GM13977 (cell line): ENCODE measurements around the gene HIVEP3.

ENCODE experiments used
- DNase-seq: peaks from one replicate; pipeline ENCODE4 v3.0.0; 2012; ENCODE audit warnings: low spot score
- in situ Hi-C: fragments of 300-500 bp; cut with MboI; formaldehyde crosslinking; loops from one replicate; pipeline ENCODE4 v1.12.0; 2022; ENCODE audit warnings: low sequenced_read_pairs, low pct_unique_long_range_greater_than_20kb, mixed read lengths, inconsistent platforms; ENCODE audit not compliant: unreplicated experiment
- TF ChIP-seq, protein P1 (sequence below): IDR thresholded peaks from 2 replicates; pipeline ENCODE4 v1.5.1; 2012; ENCODE audit warnings: mild to moderate bottlenecking, control low read depth; ENCODE audit not compliant: insufficient read depth; ENCODE audit errors: extremely low read depth, missing control alignments

The HIVEP3 gene

DNA sequence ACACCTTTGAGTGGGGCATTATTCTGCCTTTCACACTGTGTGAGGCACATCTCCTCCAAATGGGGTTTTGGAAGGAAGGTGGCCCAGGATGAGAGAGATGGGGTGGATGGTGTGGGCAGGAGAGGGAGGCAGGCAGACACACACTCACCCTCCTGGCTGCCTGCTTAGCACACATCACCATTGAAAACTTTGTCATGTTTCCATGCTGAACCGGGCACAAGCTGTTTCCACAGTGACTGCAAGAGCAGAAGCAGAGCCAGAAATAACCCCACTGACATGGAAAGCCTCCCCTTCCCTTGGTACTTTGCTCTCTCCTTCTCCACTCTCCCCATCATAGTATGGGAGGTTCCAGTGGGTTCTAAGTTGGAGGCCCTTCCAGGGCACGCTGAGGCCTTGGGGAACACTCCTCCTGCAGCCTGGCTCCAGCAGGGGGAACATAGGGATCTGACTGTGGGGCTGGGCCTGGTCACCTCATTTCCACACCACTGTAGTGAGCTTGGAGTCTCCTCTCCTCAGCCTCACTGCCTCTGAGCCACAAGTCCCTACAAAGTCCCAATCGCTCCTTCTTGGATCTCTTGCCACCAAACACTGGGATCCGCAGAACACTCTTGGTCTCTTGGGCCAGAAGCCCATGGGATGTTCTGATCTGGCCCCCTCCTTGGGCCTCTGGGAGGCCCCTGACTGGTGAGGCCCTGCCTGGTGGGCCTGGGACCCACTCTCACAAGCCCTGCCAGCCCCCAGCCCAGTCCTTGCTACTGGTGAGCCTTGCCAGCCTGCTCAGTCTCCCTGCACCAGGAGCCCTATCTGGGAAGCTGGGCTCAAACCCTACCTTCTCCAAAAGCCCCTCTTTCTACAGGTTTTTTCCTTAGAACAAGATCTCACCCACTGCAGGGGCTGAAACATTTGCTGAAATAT lies 271.2 kb downstream of the HIVEP3 start:
- TF ChIP-seq, protein P1, sequence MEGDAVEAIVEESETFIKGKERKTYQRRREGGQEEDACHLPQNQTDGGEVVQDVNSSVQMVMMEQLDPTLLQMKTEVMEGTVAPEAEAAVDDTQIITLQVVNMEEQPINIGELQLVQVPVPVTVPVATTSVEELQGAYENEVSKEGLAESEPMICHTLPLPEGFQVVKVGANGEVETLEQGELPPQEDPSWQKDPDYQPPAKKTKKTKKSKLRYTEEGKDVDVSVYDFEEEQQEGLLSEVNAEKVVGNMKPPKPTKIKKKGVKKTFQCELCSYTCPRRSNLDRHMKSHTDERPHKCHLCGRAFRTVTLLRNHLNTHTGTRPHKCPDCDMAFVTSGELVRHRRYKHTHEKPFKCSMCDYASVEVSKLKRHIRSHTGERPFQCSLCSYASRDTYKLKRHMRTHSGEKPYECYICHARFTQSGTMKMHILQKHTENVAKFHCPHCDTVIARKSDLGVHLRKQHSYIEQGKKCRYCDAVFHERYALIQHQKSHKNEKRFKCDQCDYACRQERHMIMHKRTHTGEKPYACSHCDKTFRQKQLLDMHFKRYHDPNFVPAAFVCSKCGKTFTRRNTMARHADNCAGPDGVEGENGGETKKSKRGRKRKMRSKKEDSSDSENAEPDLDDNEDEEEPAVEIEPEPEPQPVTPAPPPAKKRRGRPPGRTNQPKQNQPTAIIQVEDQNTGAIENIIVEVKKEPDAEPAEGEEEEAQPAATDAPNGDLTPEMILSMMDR: no peak
- DNase-seq: no peak
- in situ Hi-C loops: no loop called here

DNA sequence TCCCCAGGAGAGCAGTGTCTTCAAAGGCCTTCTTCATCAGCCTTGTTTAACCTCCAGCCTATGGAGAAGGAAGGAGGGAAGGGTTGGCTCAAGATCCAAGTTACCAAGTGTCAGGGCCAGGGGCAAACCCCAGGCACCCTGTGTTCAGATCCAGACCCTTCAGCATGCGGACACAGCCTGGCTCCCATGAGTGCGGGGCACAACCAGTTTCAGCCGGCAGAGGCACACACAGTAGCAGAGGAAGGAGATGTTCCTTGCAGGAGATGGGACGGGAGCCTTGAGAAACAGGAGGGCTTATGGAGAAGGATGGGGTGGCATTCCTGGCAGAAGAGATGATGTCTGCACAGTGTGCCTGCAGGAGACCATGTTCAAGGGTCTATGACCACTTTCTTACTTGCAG lies 272.5 kb downstream of the HIVEP3 start:
- in situ Hi-C loops: no loop called here
- DNase-seq: no peak
- TF ChIP-seq, protein P1: no peak

DNA sequence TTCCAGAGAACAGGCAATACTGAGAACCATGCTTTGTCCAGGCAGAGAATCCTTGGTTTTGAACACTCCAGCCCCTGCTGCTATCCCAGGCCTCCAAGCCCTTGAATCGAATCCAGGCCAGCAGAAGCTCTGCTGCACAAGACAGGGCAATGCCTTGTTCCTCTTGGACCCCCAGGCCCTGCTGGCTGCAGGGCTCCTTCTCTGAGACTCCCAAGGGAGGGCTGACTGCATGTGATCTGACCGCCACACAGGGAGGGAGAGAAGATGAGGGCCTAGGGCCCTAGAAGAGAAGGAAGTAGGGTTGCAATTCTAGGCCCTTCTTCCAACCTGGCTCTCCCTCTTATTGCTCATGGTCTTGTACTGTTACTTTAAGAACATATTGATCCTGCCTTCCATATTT lies 273.7 kb downstream of the HIVEP3 start:
- in situ Hi-C loops: no loop called here
- DNase-seq: no peak
- TF ChIP-seq, protein P1: no peak

DNA sequence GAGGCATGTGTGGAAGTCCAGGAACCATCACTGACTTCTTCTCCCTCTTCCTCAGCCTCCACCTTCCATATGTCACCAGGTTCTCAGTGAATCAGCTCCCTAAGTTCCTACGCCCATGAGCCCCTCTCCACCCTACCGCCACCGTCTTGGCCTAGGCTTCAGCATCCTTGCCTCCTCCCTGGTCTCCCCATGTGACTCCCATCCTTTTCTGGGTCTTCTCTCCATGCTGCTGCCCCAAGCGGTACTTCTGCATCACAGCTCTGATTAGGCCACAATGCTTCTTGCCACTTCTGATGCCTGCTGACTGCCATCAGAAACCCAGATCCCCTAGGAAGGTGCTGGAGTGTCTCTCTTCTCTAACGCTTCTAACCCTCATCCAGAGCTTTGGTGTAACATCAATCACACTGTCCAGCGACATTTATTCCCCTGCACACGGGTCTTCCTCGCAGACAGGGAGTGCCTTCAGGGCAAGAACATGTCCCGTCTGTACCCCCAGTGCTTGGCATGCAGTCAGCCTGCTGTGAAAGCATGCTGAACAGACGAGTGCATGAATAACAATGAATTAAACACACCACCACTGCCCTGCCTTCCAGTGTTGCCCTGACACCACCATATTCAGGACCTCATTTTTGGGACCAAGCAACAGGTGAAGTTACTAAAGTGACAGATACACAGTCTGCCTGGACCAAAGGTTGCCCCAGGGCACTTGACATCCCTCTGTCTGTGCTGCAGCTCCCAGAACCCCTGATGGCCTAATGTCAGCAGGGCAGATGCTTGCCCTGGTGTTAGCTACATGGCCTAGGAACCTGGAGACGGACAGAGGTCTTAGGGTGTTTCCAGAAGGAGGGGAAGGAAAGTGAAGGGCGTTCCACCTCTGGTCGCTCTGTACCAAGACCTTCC lies 275.6 kb downstream of the HIVEP3 start:
- TF ChIP-seq, protein P1: no peak
- in situ Hi-C loops: no loop called here
- no peak for DNase-seq

DNA sequence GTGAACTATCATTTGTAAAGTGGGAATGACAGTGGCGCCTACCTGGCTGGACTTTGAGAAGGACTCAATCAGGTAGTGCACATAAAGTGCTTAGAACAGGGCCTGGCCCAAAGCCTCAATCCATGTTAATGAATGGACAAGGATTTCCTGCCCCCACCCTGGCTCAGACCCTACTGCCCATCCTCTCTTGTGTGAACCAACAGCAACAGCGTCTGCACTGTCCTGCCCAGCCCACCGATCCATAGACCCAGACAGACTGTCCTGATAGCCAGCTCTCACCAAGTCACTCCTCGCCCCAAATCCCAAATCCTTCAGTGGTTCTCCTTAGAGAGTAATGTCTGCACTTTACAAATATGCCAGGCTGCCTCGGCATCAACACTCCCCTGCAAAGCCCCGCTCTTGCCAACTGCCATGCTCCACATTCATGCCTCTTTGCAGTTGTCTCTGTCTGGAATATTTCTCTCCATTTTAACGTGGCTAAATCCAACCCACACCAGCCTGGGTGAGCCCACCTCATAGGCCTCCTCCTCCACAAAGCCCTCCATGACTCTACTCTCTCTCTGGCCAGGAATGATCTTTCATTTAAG lies 276.7 kb downstream of the HIVEP3 start:
- TF ChIP-seq, protein P1: no peak
- DNase-seq: no peak
- in situ Hi-C loops: no loop called here

DNA sequence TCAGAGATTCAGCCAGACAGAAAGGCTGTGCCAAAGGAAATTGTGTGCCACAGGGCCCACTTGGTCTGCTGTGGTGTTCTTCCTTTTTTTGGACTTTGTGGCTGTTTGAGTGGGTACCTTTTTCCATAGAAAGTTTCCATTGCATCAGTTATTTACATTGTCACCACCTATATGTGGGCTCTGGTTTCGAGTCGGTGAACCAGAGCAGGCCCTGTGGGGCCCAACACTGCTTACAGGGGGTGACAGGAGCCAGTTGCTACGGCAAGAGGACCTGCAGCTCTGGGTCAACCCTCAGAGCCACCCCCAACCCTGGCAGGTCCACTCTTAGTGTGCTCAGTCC lies 277.3 kb downstream of the HIVEP3 start:
- no peak for DNase-seq
- TF ChIP-seq, protein P1: no peak
- in situ Hi-C loops: no loop called here
